ENCODE results near the gene MED8.

MED8 gene

GRCh38 chr1:43389326-43390313, at the start of gene MED8, which contains the start of gene SZT2:
TSS of gene MED8 (minus strand) at chr1:43389800. CDS start at chr1:43389764, 36 bp downstream.
TSS of gene SZT2 (plus strand) at chr1:43389899. CDS start at chr1:43389969, 70 bp downstream.
- DNase-seq: peak; percentile 60 to 97 (median 92)

- DNase-seq: no peak
These were observed 49.5 kb upstream of the MED8 start for GRCh38 chr1:43438953-43439581.

- DNase-seq: no peak
These were observed 49.0 kb upstream of the MED8 start for GRCh38 chr1:43438576-43438952.

- no peak for DNase-seq
These were observed 48.4 kb upstream of the MED8 start for GRCh38 chr1:43438006-43438405.

- no peak for DNase-seq
These were observed 47.7 kb upstream of the MED8 start for GRCh38 chr1:43437031-43437973.

- no peak for DNase-seq
These were observed 46.8 kb upstream of the MED8 start for GRCh38 chr1:43436371-43436770.

GRCh38 chr1:43435146-43436145, 45.8 kb upstream of the MED8 start:
- DNase-seq: peak in 2 of 58 donors; percentile 24 to 35

GRCh38 chr1:43434256-43434655, 44.7 kb upstream of the MED8 start:
- no peak for DNase-seq

GRCh38 chr1:43432907-43433306, 43.3 kb upstream of the MED8 start:
- DNase-seq: no peak

GRCh38 chr1:43432171-43432860, 42.7 kb upstream of the MED8 start:
- no peak for DNase-seq

GRCh38 chr1:43431676-43432075, 42.1 kb upstream of the MED8 start:
- no peak for DNase-seq

- no peak for DNase-seq
These were observed 41.2 kb upstream of the MED8 start for GRCh38 chr1:43430831-43431230.

GRCh38 chr1:43427941-43428340, 38.3 kb upstream of the MED8 start:
- DNase-seq: no peak

GRCh38 chr1:43427524-43427923, 37.9 kb upstream of the MED8 start:
- no peak for DNase-seq

GRCh38 chr1:43426221-43426620, 36.6 kb upstream of the MED8 start:
- no peak for DNase-seq

GRCh38 chr1:43425045-43425444, 35.4 kb upstream of the MED8 start:
- DNase-seq: no peak

- DNase-seq: no peak
These were observed 34.3 kb upstream of the MED8 start for GRCh38 chr1:43423672-43424550.

GRCh38 chr1:43422995-43423671, 33.5 kb upstream of the MED8 start:
- no peak for DNase-seq
